PC-9 (cell line): ENCODE data around the gene TPK1.

ENCODE experiments used
- CTCF ChIP-seq: fragments of 200-600 bp; sonication (generic); conservative IDR thresholded peaks from 2 replicates; pipeline ENCODE4 v1.6.1; 2017; ENCODE audit warnings: mixed run types, antibody characterized with exemption, mild to moderate bottlenecking, moderate library complexity
- EZH2 ChIP-seq: fragments of 200-600 bp; sonication (generic); IDR thresholded peaks from 2 replicates; pipeline ENCODE4 v1.8.0; 2017; ENCODE audit warnings: antibody characterized with exemption, low read depth

- peak; percentile 58 for TF ChIP-seq CTCF
- TF ChIP-seq EZH2 = no peak
These were observed 48.7 kb downstream of the TPK1 start for GRCh38 chr7:144787127-144787526.
